Central memory CD8-positive, alpha-beta T cell (primary cell): Measurements from ENCODE around the gene CHD3.

Experiments
- ATAC-seq: fragments of 150-1000 bp; cut with Tn5 transposase; replicated peaks from 2 replicates; pipeline ENCODE4 v1.10.0; 2022; ENCODE audit warnings: mild to moderate bottlenecking, moderate FRiP score, moderate number of reproducible peaks; ENCODE audit not compliant: poor library complexity, severe bottlenecking; ENCODE audit errors: extremely low read depth
- DNase-seq, 2 donors: peaks; one replicate each; pipeline ENCODE4 v3.0.0; 2021; ENCODE audit warnings: low spot score in 2 of 2
- H3K27ac Mint-ChIP-seq: one replicate; pipeline ENCODE4 v1.8.0; 2022; ENCODE audit warnings: low read depth, mild to moderate bottlenecking, moderate library complexity, mixed read lengths
- H3K27me3 Mint-ChIP-seq: one replicate; pipeline ENCODE4 v1.8.0; 2022; ENCODE audit warnings: mixed read lengths
- H3K36me3 Mint-ChIP-seq: one replicate; pipeline ENCODE4 v1.8.0; 2022; ENCODE audit warnings: mild to moderate bottlenecking, moderate library complexity, mixed read lengths; ENCODE audit not compliant: insufficient read depth
- H3K4me1 Mint-ChIP-seq: one replicate; pipeline ENCODE4 v1.8.0; 2022; ENCODE audit warnings: mixed read lengths
- H3K4me3 Mint-ChIP-seq: one replicate; pipeline ENCODE4 v1.8.0; 2022; ENCODE audit warnings: mild to moderate bottlenecking, moderate library complexity, mixed read lengths
- H3K9me3 Mint-ChIP-seq: one replicate; pipeline ENCODE4 v1.8.0; 2022; ENCODE audit warnings: mixed read lengths

CHD3 gene

GRCh38 chr17:7922845-7923628 is 34.4 kb downstream of the CHD3 start:
- ATAC-seq (peak; percentile 76), DNase-seq (peak; percentile 59 to 66)
- Mint-ChIP-seq H3K27me3 (no peaks in the 10 kb centered on the region), H3K4me1 (peaks cover 13% of the 10 kb centered on the region), H3K9me3 (no peaks in the 10 kb centered on the region), H3K27ac (peak overlapping the region; percentile 90), H3K36me3 (peaks cover under 1% of the 10 kb centered on the region), H3K4me3 (peak overlapping the region; percentile 83)

- Mint-ChIP-seq H3K27me3 (no peaks in the 10 kb centered on the region), H3K9me3 (no peaks in the 10 kb centered on the region)
- ATAC-seq = no peak
Observed at GRCh38 chr17:7927596-7927995, 39.0 kb downstream of the CHD3 start.

GRCh38 chr17:7929158-7930023 is 40.8 kb downstream of the CHD3 start, which contains the start of gene KCNAB3:
TSS of gene KCNAB3 (minus strand) at chr17:7929856. CDS start at chr17:7929435, 421 bp downstream.
- H3K9me3 Mint-ChIP-seq = no peaks in the 10 kb centered on the region
- H3K4me3 Mint-ChIP-seq = peak within 1 kb of the TSS; percentile 85
- no peaks in the 10 kb centered on the region for H3K27me3 Mint-ChIP-seq
- H3K4me1 Mint-ChIP-seq = peaks cover 36% of the 10 kb centered on the region
- H3K27ac Mint-ChIP-seq = no peak within 1 kb of the TSS
- DNase-seq (peak in 1 of 2 donors; percentile 26), ATAC-seq (no peak)
- H3K36me3 Mint-ChIP-seq = peaks cover 16% of the 10 kb centered on the region

More at GRCh38 chr17:7927596-7927995, 39.0 kb downstream of the CHD3 start:
- Mint-ChIP-seq H3K4me1 (peaks cover 28% of the 10 kb centered on the region), H3K4me3 (no peak overlapping the region), H3K36me3 (peaks cover 13% of the 10 kb centered on the region), H3K27ac (no peak overlapping the region)
- no peak for DNase-seq

- H3K27me3 Mint-ChIP-seq = no peaks in the 10 kb centered on the region
- H3K36me3 Mint-ChIP-seq = peaks cover 19% of the 10 kb centered on the region
- no peak for DNase-seq
- peaks cover 41% of the 10 kb centered on the region for H3K4me1 Mint-ChIP-seq
- H3K4me3 Mint-ChIP-seq = peak overlapping the region; percentile 85
- H3K27ac Mint-ChIP-seq = peak overlapping the region; percentile 96
- ATAC-seq = peak; percentile 1
- H3K9me3 Mint-ChIP-seq = no peaks in the 10 kb centered on the region
Observed at GRCh38 chr17:7930841-7931631, 42.4 kb downstream of the CHD3 start.

- peaks cover 24% of the 10 kb centered on the region for H3K36me3 Mint-ChIP-seq
- ATAC-seq (peak; percentile 99), DNase-seq (peak; percentile 97 to 99)
- H3K4me3 Mint-ChIP-seq = peak within 1 kb of the TSS; percentile 85
- H3K4me1 Mint-ChIP-seq = peaks cover 41% of the 10 kb centered on the region
- no peaks in the 10 kb centered on the region for H3K27me3 Mint-ChIP-seq
- H3K27ac Mint-ChIP-seq = peak within 1 kb of the TSS; percentile 96
- H3K9me3 Mint-ChIP-seq = no peaks in the 10 kb centered on the region
Observed at GRCh38 chr17:7931709-7932482, 43.3 kb downstream of the CHD3 start, which contains the start of the genes CNTROB and TRAPPC1. TSS of gene CNTROB (plus strand) at chr17:7932206. CDS start at chr17:7933080, 874 bp downstream. TSS of gene TRAPPC1 (minus strand) at chr17:7931946. CDS start at chr17:7931829, 117 bp downstream.

- ATAC-seq = peak; percentile 30
- Mint-ChIP-seq H3K4me3 (peak overlapping the region; percentile 85), H3K27me3 (no peaks in the 10 kb centered on the region)
Observed at GRCh38 chr17:7932483-7932891, 43.9 kb downstream of the CHD3 start.

GRCh38 chr17:7932949-7933348 is 44.4 kb downstream of the CHD3 start:
- peaks cover 41% of the 10 kb centered on the region for H3K4me1 Mint-ChIP-seq
- ATAC-seq (no peak), DNase-seq (no peak)
- peak overlapping the region; percentile 85 for H3K4me3 Mint-ChIP-seq
- peak overlapping the region; percentile 96 for H3K27ac Mint-ChIP-seq
- no peaks in the 10 kb centered on the region for H3K9me3 Mint-ChIP-seq
- H3K36me3 Mint-ChIP-seq = peaks cover 27% of the 10 kb centered on the region
- H3K27me3 Mint-ChIP-seq = no peaks in the 10 kb centered on the region

More at GRCh38 chr17:7932483-7932891, 43.9 kb downstream of the CHD3 start:
- Mint-ChIP-seq H3K9me3 (no peaks in the 10 kb centered on the region), H3K27ac (peak overlapping the region; percentile 96), H3K4me1 (peaks cover 41% of the 10 kb centered on the region), H3K36me3 (peaks cover 26% of the 10 kb centered on the region)
- no peak for DNase-seq

- ATAC-seq (no peak), DNase-seq (no peak)
- Mint-ChIP-seq H3K27ac (no peak overlapping the region), H3K4me3 (no peak overlapping the region), H3K4me1 (peaks cover 36% of the 10 kb centered on the region), H3K9me3 (no peaks in the 10 kb centered on the region), H3K27me3 (no peaks in the 10 kb centered on the region), H3K36me3 (peaks cover 31% of the 10 kb centered on the region)
Observed at GRCh38 chr17:7935859-7936258, 47.3 kb downstream of the CHD3 start.

GRCh38 chr17:7940034-7940433 is 51.4 kb downstream of the CHD3 start:
- Mint-ChIP-seq H3K4me1 (no peaks in the 10 kb centered on the region), H3K27me3 (no peaks in the 10 kb centered on the region), H3K36me3 (peaks cover 37% of the 10 kb centered on the region), H3K9me3 (no peaks in the 10 kb centered on the region), H3K4me3 (no peak overlapping the region), H3K27ac (no peak overlapping the region)
- DNase-seq (no peak), ATAC-seq (no peak)

- ATAC-seq = no peak
- no peak overlapping the region for H3K4me3 Mint-ChIP-seq
- no peak overlapping the region for H3K27ac Mint-ChIP-seq
- H3K4me1 Mint-ChIP-seq = no peaks in the 10 kb centered on the region
- peaks cover 36% of the 10 kb centered on the region for H3K36me3 Mint-ChIP-seq
- no peaks in the 10 kb centered on the region for H3K27me3 Mint-ChIP-seq
- H3K9me3 Mint-ChIP-seq = no peaks in the 10 kb centered on the region
- DNase-seq = no peak
Observed at GRCh38 chr17:7940743-7941142, 52.2 kb downstream of the CHD3 start.

- ATAC-seq = no peak
- no peaks in the 10 kb centered on the region for H3K27me3 Mint-ChIP-seq
- DNase-seq = no peak
- peaks cover 37% of the 10 kb centered on the region for H3K36me3 Mint-ChIP-seq
- no peaks in the 10 kb centered on the region for H3K4me1 Mint-ChIP-seq
- H3K4me3 Mint-ChIP-seq = no peak overlapping the region
- H3K27ac Mint-ChIP-seq = no peak overlapping the region
- no peaks in the 10 kb centered on the region for H3K9me3 Mint-ChIP-seq
Observed at GRCh38 chr17:7943291-7943690, 54.7 kb downstream of the CHD3 start.
